IMR-90 (cell line): Measurements from ENCODE around the gene TASP1. TPM values are rescaled to one million over a fixed set of nuclear protein-coding genes. Genes with fewer than 3 reads are reported as not detected.

ENCODE experiments used
- ATAC-seq: fragments of 200-7000 bp; cut with Tn5 transposase; 2 replicates; pipeline ENCODE4 v1.9.1; 2020; ENCODE audit warnings: low read depth, mild to moderate bottlenecking, moderate library complexity
- BruUV-seq: library from RNA; stranded (reverse); fragments of 400-500 nt; replicated peaks from 2 replicates; lab custom pipeline; 2021; lab: Mats Ljungman, UMichigan
- CTCF ChIA-PET: fragments of 300-600 bp; formaldehyde crosslinking; extraction: SDS; loops from one replicate; lab custom pipeline; 2021; ENCODE audit warnings: antibody characterized with exemption; lab: Yijun Ruan, JAX
- POLR2A ChIA-PET: fragments of 300-600 bp; sonication (Branson Sonifier 250); formaldehyde crosslinking; loops from one replicate; lab custom pipeline; 2022; ENCODE audit warnings: antibody characterized with exemption; ENCODE audit not compliant: unreplicated experiment; lab: Charles Lee
- DNase-seq: peaks from one replicate; pipeline ENCODE4 v3.0.0; 2013
- H2AFZ ChIP-seq: replicated peaks from 2 replicates; pipeline ENCODE3; 2013; ENCODE audit warnings: low read length, mild to moderate bottlenecking; ENCODE audit not compliant: poor library complexity
- H2AK5ac ChIP-seq: 2 replicates; pipeline ENCODE4 v1.6.1; 2013; ENCODE audit warnings: low read depth, low read length, inconsistent platforms
- H2AK9ac ChIP-seq: replicated peaks from 2 replicates; pipeline ENCODE3; 2013; ENCODE audit warnings: mild to moderate bottlenecking, low read depth, low read length, moderate library complexity; ENCODE audit not compliant: poor library complexity
- H2BK120ac ChIP-seq: 2 replicates; pipeline ENCODE4 v1.6.1; 2013; ENCODE audit warnings: low read depth, low read length, inconsistent platforms
- H2BK15ac ChIP-seq: 3 replicates; pipeline ENCODE4 v1.6.1; 2013; ENCODE audit warnings: low read depth, low read length, inconsistent platforms
- H2BK20ac ChIP-seq: 2 replicates; pipeline ENCODE4 v1.6.1; 2013; ENCODE audit warnings: low read depth, mild to moderate bottlenecking, inconsistent platforms, low read length, moderate library complexity
- H2BK5ac ChIP-seq: 2 replicates; pipeline ENCODE4 v1.6.1; 2013; ENCODE audit warnings: mild to moderate bottlenecking, low read depth, low read length, inconsistent platforms; ENCODE audit not compliant: poor library complexity, severe bottlenecking
- H3K14ac ChIP-seq: replicated peaks from 2 replicates; pipeline ENCODE4 v1.6.1; 2013; ENCODE audit warnings: low read depth, low read length, inconsistent platforms
- H3K18ac ChIP-seq: 2 replicates; pipeline ENCODE4 v1.6.1; 2013; ENCODE audit warnings: low read depth, low read length, control low read depth
- H3K23ac ChIP-seq: 2 replicates; pipeline ENCODE4 v1.6.1; 2013; ENCODE audit warnings: low read depth, low read length, inconsistent platforms
- H3K27ac ChIP-seq: 2 replicates; pipeline ENCODE4 v1.5.1; 2013; ENCODE audit warnings: mild to moderate bottlenecking, control low read depth, low read length; ENCODE audit not compliant: insufficient read depth
- H3K27me3 ChIP-seq: 2 replicates; pipeline ENCODE4 v1.6.1; 2013; ENCODE audit warnings: low read length; ENCODE audit not compliant: control insufficient read depth, insufficient read depth
- H3K36me3 ChIP-seq: 2 replicates; pipeline ENCODE4 v1.6.1; 2013; ENCODE audit warnings: low read length, mixed read lengths; ENCODE audit not compliant: control insufficient read depth, insufficient read depth
- H3K4ac ChIP-seq: 2 replicates; pipeline ENCODE4 v1.6.1; 2013; ENCODE audit warnings: low read depth, low read length, inconsistent platforms
- H3K4me1 ChIP-seq: 2 replicates; pipeline ENCODE4 v1.6.1; 2013; ENCODE audit warnings: low read length, mixed read lengths; ENCODE audit not compliant: control insufficient read depth, insufficient read depth
- H3K4me2 ChIP-seq: 2 replicates; pipeline ENCODE4 v1.6.1; 2013; ENCODE audit warnings: low read depth, mild to moderate bottlenecking, control low read depth, low read length, moderate library complexity
- H3K4me3 ChIP-seq: 2 replicates; pipeline ENCODE4 v1.5.1; 2013; ENCODE audit warnings: low read depth, mild to moderate bottlenecking, control low read depth, low read length, moderate library complexity; ENCODE audit not compliant: insufficient read depth
- H3K56ac ChIP-seq: 2 replicates; pipeline ENCODE4 v1.6.1; 2013; ENCODE audit warnings: low read length, inconsistent platforms; ENCODE audit not compliant: insufficient read depth; ENCODE audit errors: extremely low read depth
- H3K79me1 ChIP-seq, 2 experiments: 2 replicates each; pipeline ENCODE4 v1.6.1; 2013; ENCODE audit warnings: low read length in 2 of 2, inconsistent platforms in 1 of 2, low read depth in 1 of 2
- H3K9ac ChIP-seq: 2 replicates; pipeline ENCODE4 v1.6.1; 2013; ENCODE audit warnings: low read depth, low read length, control low read depth
- H3K9me1 ChIP-seq: 2 replicates; pipeline ENCODE4 v1.6.1; 2013; ENCODE audit warnings: low read length, inconsistent platforms; ENCODE audit not compliant: insufficient read depth
- H3K9me3 ChIP-seq: 2 replicates; pipeline ENCODE4 v1.6.1; 2013; ENCODE audit warnings: low read length; ENCODE audit not compliant: control insufficient read depth, insufficient read depth
- H4K20me1 ChIP-seq: 2 replicates; pipeline ENCODE4 v1.6.1; 2013; ENCODE audit warnings: low read length, inconsistent platforms; ENCODE audit not compliant: insufficient read depth
- H4K5ac ChIP-seq: 2 replicates; pipeline ENCODE4 v1.6.1; 2013; ENCODE audit warnings: mild to moderate bottlenecking, low read depth, low read length, control low read depth
- H4K8ac ChIP-seq, 2 experiments: 2 replicates each; pipeline ENCODE4 v1.6.1; 2013; ENCODE audit warnings: low read depth in 2 of 2, low read length in 2 of 2, control low read depth in 1 of 2, inconsistent platforms in 1 of 2
- H4K91ac ChIP-seq: 2 replicates; pipeline ENCODE4 v1.6.1; 2013; ENCODE audit warnings: low read depth, low read length, inconsistent platforms; ENCODE audit not compliant: insufficient read depth
- CEBPB ChIP-seq: IDR thresholded peaks from 2 replicates; pipeline ENCODE4 v1.6.1; 2012; ENCODE audit warnings: low read depth, low read length, improper control_type of control experiment
- CHD1 ChIP-seq: IDR thresholded peaks from 2 replicates; pipeline ENCODE4 v1.6.1; 2012; ENCODE audit warnings: low read depth, low read length, improper control_type of control experiment
- CTCF ChIP-seq: conservative IDR thresholded peaks from 2 replicates; pipeline ENCODE4 v1.5.1; 2012; ENCODE audit warnings: mild to moderate bottlenecking, low read depth, low read length, improper control_type of control experiment
- NFE2L2 ChIP-seq: fragments of 150-350 bp; IDR thresholded peaks from 2 replicates; pipeline ENCODE4 v1.6.1; 2016; ENCODE audit warnings: low read depth, mild to moderate bottlenecking, low read length
- WGBS, 2 experiments: methylation state at CpG; one replicate each; pipeline versions ENCODE4 v1.1.5 to v1.1.7; 2013; ENCODE audit warnings: missing lambda C conversion rate in 2 of 2; ENCODE audit not compliant: insufficient read length in 1 of 2; ENCODE audit errors: extremely low coverage in 2 of 2; 5-methylcytosine and 5-hydroxymethylcytosine counted together
- dilution Hi-C: fragments of 300-500 bp; cut with HindIII; formaldehyde crosslinking; loops from one replicate; pipeline ENCODE4 v1.14.3; 2018; ENCODE audit warnings: low sequenced_read_pairs; ENCODE audit not compliant: unreplicated experiment
- in situ Hi-C: fragments of 300-500 bp; cut with MboI; formaldehyde crosslinking; loops from 3 replicates; pipeline ENCODE4 v1.14.3; 2019; ENCODE audit warnings: low sequenced_read_pairs, inconsistent platforms, mixed read lengths
- intact Hi-C: fragments of 100-400 bp; cut with micrococcal nuclease; formaldehyde crosslinking; loops from 2 replicates; pipeline ENCODE4 v1.10.0; 2022
- polyA plus RNA-seq, 3 experiments: library from polyadenylated mRNA; depleted of rRNA; stranded (reverse); fragments of >200 nt; gene quantifications; 2 replicates each; pipeline ENCODE4 v1.2.3, GENCODE V29; 2012; ENCODE audit warnings: low replicate concordance in 1 of 3
- total RNA-seq: library from RNA; depleted of rRNA; stranded (reverse); fragments of >200 nt; gene quantifications from 2 replicates; pipeline ENCODE4 v1.2.3, GENCODE V29; 2012

Gene TASP1
- total and polyA plus RNA-seq, 2 of the 4 experiments (the other 2 are of a cell fraction) = 3.9 to 7.9 TPM

- DNase-seq (no peak), ATAC-seq (no peak)
- Histone ChIP-seq H4K8ac (no peak overlapping the region), H3K4me2 (no peak overlapping the region), H2AK5ac (no peak overlapping the region), H3K4me1 (peaks cover 2% of the 10 kb centered on the region; the same call in 1 of the 2 replicates), H3K4ac (no peak overlapping the region), H3K9me1 (no peaks in the 10 kb centered on the region), H4K20me1 (no peaks in the 10 kb centered on the region), H2AK9ac (no peak overlapping the region), H3K79me1 (no peaks in the 10 kb centered on the region), H3K18ac (no peak overlapping the region), H3K27me3 (no peaks in the 10 kb centered on the region), H3K9me3 (no peaks in the 10 kb centered on the region), H3K23ac (no peak overlapping the region), H2BK20ac (no peak overlapping the region), H2BK5ac (no peak overlapping the region), H2BK15ac (no peak overlapping the region), H2AFZ (no peak overlapping the region), H4K91ac (no peak overlapping the region), H3K27ac (no peak overlapping the region), H3K4me3 (no peak overlapping the region), H3K9ac (no peak overlapping the region), H4K5ac (no peak overlapping the region), H3K56ac (no peak overlapping the region), H3K14ac (no peak overlapping the region), H3K36me3 (no peaks in the 10 kb centered on the region), H2BK120ac (no peak overlapping the region)
- dilution Hi-C loops = no loop called here
- in situ Hi-C loops = no loop called here
- ChIA-PET POLR2A (no interaction called here), CTCF (no interaction called here)
- TF ChIP-seq CEBPB (no peak), NFE2L2 (peak; percentile 72), CTCF (no peak), CHD1 (no peak)
- intact Hi-C loops = no loop called here
- BruUV-seq = no TSS peak
- no CpG with 5 or more reads among the region's 4 CpGs for WGBS, 2 experiments
Observed at GRCh38 chr20:13681248-13682125, 42.8 kb upstream of the TASP1 start.
